K562 (cell line): ENCODE results near the gene MYBPC3.

Experiments
- CTCF ChIP-seq, 3 experiments: IDR thresholded peaks in 2 of 3; conservative IDR thresholded peaks in 1 of 3; 2 replicates each; pipeline ENCODE4 v1.5.1; 2011 to 2012; ENCODE audit warnings: low read length in 3 of 3, mild to moderate bottlenecking in 3 of 3, control low read depth in 2 of 3, improper control_type of control experiment in 1 of 3, inconsistent platforms in 1 of 3, low read depth in 1 of 3, mixed read lengths in 1 of 3, moderate library complexity in 1 of 3; ENCODE audit not compliant: insufficient read depth in 2 of 3
- ESRRA ChIP-seq: fragments of 450-650 bp; IDR thresholded peaks from 2 replicates; pipeline ENCODE4 v1.6.1; 2014; ENCODE audit warnings: low read depth, mild to moderate bottlenecking, moderate library complexity, borderline replicate concordance
- EZH2 ChIP-seq: IDR thresholded peaks from 2 replicates; pipeline ENCODE4 v1.6.1; 2012; ENCODE audit warnings: low read depth, mild to moderate bottlenecking, inconsistent platforms, low read length, borderline replicate concordance
- FOXA1 ChIP-seq: fragments of 450-650 bp; IDR thresholded peaks from 2 replicates; pipeline ENCODE4 v1.6.1; 2016; ENCODE audit warnings: mild to moderate bottlenecking, borderline replicate concordance
- SIX5 ChIP-seq, 2 experiments: IDR thresholded peaks; 2 replicates each; pipeline ENCODE4 v1.6.1; 2011; ENCODE audit warnings: low read length in 2 of 2, borderline replicate concordance in 1 of 2, low read depth in 1 of 2, mild to moderate bottlenecking in 1 of 2, moderate library complexity in 1 of 2; ENCODE audit not compliant: insufficient read depth in 1 of 2
- SMARCA5 ChIP-seq: fragments of 450-650 bp; IDR thresholded peaks from 2 replicates; pipeline ENCODE4 v1.6.1; 2016
- TGIF2 ChIP-seq: sonication (generic); formaldehyde crosslinking; IDR thresholded peaks from 2 replicates; pipeline ENCODE4 v1.8.1; 2022; ENCODE audit warnings: mild to moderate bottlenecking, missing genetic modification reagents, moderate library complexity
- ZNF699 ChIP-seq: fragments of 250-450 bp; sonication (Bioruptor Pico); IDR thresholded peaks from 2 replicates; pipeline ENCODE4 v1.8.0; 2021; ENCODE audit warnings: mild to moderate bottlenecking, moderate library complexity; ENCODE audit not compliant: insufficient replicate concordance

GRCh38 chr11:47288066-47288465, 64.4 kb downstream of the MYBPC3 start:
- TF ChIP-seq SIX5 (IDR thresholded peaks at IDR 0.05; ENCODE audit: borderline replicate concordance in 1 of 2, insufficient read depth in 1 of 2, low read depth in 1 of 2, low read length in 2 of 2) (no peak), FOXA1 (no peak), SMARCA5 (no peak), EZH2 (no peak), CTCF (IDR thresholded peaks at IDR 0.05 in 2 of 3, conservative IDR thresholded peaks at IDR 0.05 in 1 of 3; ENCODE audit: insufficient read depth in 2 of 3, low read depth in 1 of 3, low read length in 3 of 3) (no peak), ESRRA (no peak), ZNF699 (no peak), TGIF2 (CRISPR knock-in tag) (no peak)
